IMR-90 (cell line): ENCODE measurements around the gene CMIP. TPM values are rescaled to one million over a fixed set of nuclear protein-coding genes. Genes with fewer than 3 reads are reported as not detected.

Source experiments
- ATAC-seq: fragments of 200-7000 bp; cut with Tn5 transposase; 2 replicates; pipeline ENCODE4 v1.9.1; 2020; ENCODE audit warnings: low read depth, mild to moderate bottlenecking, moderate library complexity
- BruUV-seq: library from RNA; stranded (reverse); fragments of 400-500 nt; replicated peaks from 2 replicates; lab custom pipeline; 2021; lab: Mats Ljungman, UMichigan
- CTCF ChIA-PET: fragments of 300-600 bp; formaldehyde crosslinking; extraction: SDS; loops from one replicate; lab custom pipeline; 2021; ENCODE audit warnings: antibody characterized with exemption; lab: Yijun Ruan, JAX
- POLR2A ChIA-PET: fragments of 300-600 bp; sonication (Branson Sonifier 250); formaldehyde crosslinking; loops from one replicate; lab custom pipeline; 2022; ENCODE audit warnings: antibody characterized with exemption; ENCODE audit not compliant: unreplicated experiment; lab: Charles Lee
- DNase-seq: peaks from one replicate; pipeline ENCODE4 v3.0.0; 2013
- H2AFZ ChIP-seq: replicated peaks from 2 replicates; pipeline ENCODE3; 2013; ENCODE audit warnings: low read length, mild to moderate bottlenecking; ENCODE audit not compliant: poor library complexity
- H2AK5ac ChIP-seq: 2 replicates; pipeline ENCODE4 v1.6.1; 2013; ENCODE audit warnings: low read depth, low read length, inconsistent platforms
- H2AK9ac ChIP-seq: replicated peaks from 2 replicates; pipeline ENCODE3; 2013; ENCODE audit warnings: mild to moderate bottlenecking, low read depth, low read length, moderate library complexity; ENCODE audit not compliant: poor library complexity
- H2BK120ac ChIP-seq: 2 replicates; pipeline ENCODE4 v1.6.1; 2013; ENCODE audit warnings: low read depth, low read length, inconsistent platforms
- H2BK15ac ChIP-seq: 3 replicates; pipeline ENCODE4 v1.6.1; 2013; ENCODE audit warnings: low read depth, low read length, inconsistent platforms
- H2BK20ac ChIP-seq: 2 replicates; pipeline ENCODE4 v1.6.1; 2013; ENCODE audit warnings: low read depth, mild to moderate bottlenecking, inconsistent platforms, low read length, moderate library complexity
- H2BK5ac ChIP-seq: 2 replicates; pipeline ENCODE4 v1.6.1; 2013; ENCODE audit warnings: mild to moderate bottlenecking, low read depth, low read length, inconsistent platforms; ENCODE audit not compliant: poor library complexity, severe bottlenecking
- H3K14ac ChIP-seq: replicated peaks from 2 replicates; pipeline ENCODE4 v1.6.1; 2013; ENCODE audit warnings: low read depth, low read length, inconsistent platforms
- H3K18ac ChIP-seq: 2 replicates; pipeline ENCODE4 v1.6.1; 2013; ENCODE audit warnings: low read depth, low read length, control low read depth
- H3K23ac ChIP-seq: 2 replicates; pipeline ENCODE4 v1.6.1; 2013; ENCODE audit warnings: low read depth, low read length, inconsistent platforms
- H3K27ac ChIP-seq: 2 replicates; pipeline ENCODE4 v1.5.1; 2013; ENCODE audit warnings: mild to moderate bottlenecking, control low read depth, low read length; ENCODE audit not compliant: insufficient read depth
- H3K27me3 ChIP-seq: 2 replicates; pipeline ENCODE4 v1.6.1; 2013; ENCODE audit warnings: low read length; ENCODE audit not compliant: control insufficient read depth, insufficient read depth
- H3K36me3 ChIP-seq: 2 replicates; pipeline ENCODE4 v1.6.1; 2013; ENCODE audit warnings: low read length, mixed read lengths; ENCODE audit not compliant: control insufficient read depth, insufficient read depth
- H3K4ac ChIP-seq: 2 replicates; pipeline ENCODE4 v1.6.1; 2013; ENCODE audit warnings: low read depth, low read length, inconsistent platforms
- H3K4me1 ChIP-seq: 2 replicates; pipeline ENCODE4 v1.6.1; 2013; ENCODE audit warnings: low read length, mixed read lengths; ENCODE audit not compliant: control insufficient read depth, insufficient read depth
- H3K4me2 ChIP-seq: 2 replicates; pipeline ENCODE4 v1.6.1; 2013; ENCODE audit warnings: low read depth, mild to moderate bottlenecking, control low read depth, low read length, moderate library complexity
- H3K4me3 ChIP-seq: 2 replicates; pipeline ENCODE4 v1.5.1; 2013; ENCODE audit warnings: low read depth, mild to moderate bottlenecking, control low read depth, low read length, moderate library complexity; ENCODE audit not compliant: insufficient read depth
- H3K56ac ChIP-seq: 2 replicates; pipeline ENCODE4 v1.6.1; 2013; ENCODE audit warnings: low read length, inconsistent platforms; ENCODE audit not compliant: insufficient read depth; ENCODE audit errors: extremely low read depth
- H3K79me1 ChIP-seq, 2 experiments: 2 replicates each; pipeline ENCODE4 v1.6.1; 2013; ENCODE audit warnings: low read length in 2 of 2, inconsistent platforms in 1 of 2, low read depth in 1 of 2
- H3K9ac ChIP-seq: 2 replicates; pipeline ENCODE4 v1.6.1; 2013; ENCODE audit warnings: low read depth, low read length, control low read depth
- H3K9me1 ChIP-seq: 2 replicates; pipeline ENCODE4 v1.6.1; 2013; ENCODE audit warnings: low read length, inconsistent platforms; ENCODE audit not compliant: insufficient read depth
- H3K9me3 ChIP-seq: 2 replicates; pipeline ENCODE4 v1.6.1; 2013; ENCODE audit warnings: low read length; ENCODE audit not compliant: control insufficient read depth, insufficient read depth
- H4K20me1 ChIP-seq: 2 replicates; pipeline ENCODE4 v1.6.1; 2013; ENCODE audit warnings: low read length, inconsistent platforms; ENCODE audit not compliant: insufficient read depth
- H4K5ac ChIP-seq: 2 replicates; pipeline ENCODE4 v1.6.1; 2013; ENCODE audit warnings: mild to moderate bottlenecking, low read depth, low read length, control low read depth
- H4K8ac ChIP-seq, 2 experiments: 2 replicates each; pipeline ENCODE4 v1.6.1; 2013; ENCODE audit warnings: low read depth in 2 of 2, low read length in 2 of 2, control low read depth in 1 of 2, inconsistent platforms in 1 of 2
- H4K91ac ChIP-seq: 2 replicates; pipeline ENCODE4 v1.6.1; 2013; ENCODE audit warnings: low read depth, low read length, inconsistent platforms; ENCODE audit not compliant: insufficient read depth
- BHLHE40 ChIP-seq: fragments of 150-350 bp; IDR thresholded peaks from 2 replicates; pipeline ENCODE4 v1.6.1; 2016; ENCODE audit warnings: mild to moderate bottlenecking, low read depth, low read length
- CEBPB ChIP-seq: IDR thresholded peaks from 2 replicates; pipeline ENCODE4 v1.6.1; 2012; ENCODE audit warnings: low read depth, low read length, improper control_type of control experiment
- CHD1 ChIP-seq: IDR thresholded peaks from 2 replicates; pipeline ENCODE4 v1.6.1; 2012; ENCODE audit warnings: low read depth, low read length, improper control_type of control experiment
- FOS ChIP-seq: fragments of 150-350 bp; IDR thresholded peaks from 2 replicates; pipeline ENCODE4 v1.6.1; 2016; ENCODE audit warnings: low read depth, low read length
- MAFK ChIP-seq: IDR thresholded peaks from 2 replicates; pipeline ENCODE4 v1.6.1; 2012; ENCODE audit warnings: low read depth, low read length, improper control_type of control experiment
- MAZ ChIP-seq: IDR thresholded peaks from 2 replicates; pipeline ENCODE4 v1.6.1; 2012; ENCODE audit warnings: low read depth, mild to moderate bottlenecking, low read length, improper control_type of control experiment, moderate library complexity, borderline replicate concordance
- MXI1 ChIP-seq: IDR thresholded peaks from 2 replicates; pipeline ENCODE4 v1.6.1; 2012; ENCODE audit warnings: low read depth, mild to moderate bottlenecking, low read length, moderate library complexity, borderline replicate concordance
- NFE2L2 ChIP-seq: fragments of 150-350 bp; IDR thresholded peaks from 2 replicates; pipeline ENCODE4 v1.6.1; 2016; ENCODE audit warnings: low read depth, mild to moderate bottlenecking, low read length
- POLR2A ChIP-seq: IDR thresholded peaks from 2 replicates; pipeline ENCODE4 v1.6.1; 2012; ENCODE audit warnings: mild to moderate bottlenecking, low read depth, low read length
- RAD21 ChIP-seq: IDR thresholded peaks from 2 replicates; pipeline ENCODE4 v1.6.1; 2012; ENCODE audit warnings: low read length, improper control_type of control experiment
- RCOR1 ChIP-seq: IDR thresholded peaks from 2 replicates; pipeline ENCODE4 v1.6.1; 2012; ENCODE audit warnings: mild to moderate bottlenecking, low read length, improper control_type of control experiment; ENCODE audit not compliant: insufficient replicate concordance
- RFX5 ChIP-seq: IDR thresholded peaks from 2 replicates; pipeline ENCODE4 v1.8.0; 2012; ENCODE audit warnings: low read depth, mild to moderate bottlenecking, low read length, moderate library complexity
- SMC3 ChIP-seq: fragments of 150-350 bp; IDR thresholded peaks from 2 replicates; pipeline ENCODE4 v1.6.1; 2016; ENCODE audit warnings: low read depth, mild to moderate bottlenecking, antibody characterized with exemption, low read length, moderate library complexity
- WGBS, 2 experiments: methylation state at CpG; one replicate each; pipeline versions ENCODE4 v1.1.5 to v1.1.7; 2013; ENCODE audit warnings: missing lambda C conversion rate in 2 of 2; ENCODE audit not compliant: insufficient read length in 1 of 2; ENCODE audit errors: extremely low coverage in 2 of 2; 5-methylcytosine and 5-hydroxymethylcytosine counted together
- dilution Hi-C: fragments of 300-500 bp; cut with HindIII; formaldehyde crosslinking; loops from one replicate; pipeline ENCODE4 v1.14.3; 2018; ENCODE audit warnings: low sequenced_read_pairs; ENCODE audit not compliant: unreplicated experiment
- in situ Hi-C: fragments of 300-500 bp; cut with MboI; formaldehyde crosslinking; loops from 3 replicates; pipeline ENCODE4 v1.14.3; 2019; ENCODE audit warnings: low sequenced_read_pairs, inconsistent platforms, mixed read lengths
- intact Hi-C: fragments of 100-400 bp; cut with micrococcal nuclease; formaldehyde crosslinking; loops from 2 replicates; pipeline ENCODE4 v1.10.0; 2022
- polyA plus RNA-seq, 3 experiments: library from polyadenylated mRNA; depleted of rRNA; stranded (reverse); fragments of >200 nt; gene quantifications; 2 replicates each; pipeline ENCODE4 v1.2.3, GENCODE V29; 2012; ENCODE audit warnings: low replicate concordance in 1 of 3
- total RNA-seq: library from RNA; depleted of rRNA; stranded (reverse); fragments of >200 nt; gene quantifications from 2 replicates; pipeline ENCODE4 v1.2.3, GENCODE V29; 2012
- TF ChIP-seq, protein P1 (sequence below): conservative IDR thresholded peaks from 2 replicates; pipeline ENCODE4 v1.5.1; 2012; ENCODE audit warnings: mild to moderate bottlenecking, low read depth, low read length, improper control_type of control experiment
- TF ChIP-seq, protein P2 (sequence below): fragments of 150-350 bp; IDR thresholded peaks from 2 replicates; pipeline ENCODE4 v1.6.1; 2017; ENCODE audit warnings: mild to moderate bottlenecking, antibody characterized with exemption, low read length, low read depth
- TF ChIP-seq, protein P3 (sequence below): fragments of 150-350 bp; IDR thresholded peaks from 2 replicates; pipeline ENCODE4 v1.6.1; 2016; ENCODE audit warnings: low read depth, mild to moderate bottlenecking, low read length, moderate library complexity, borderline replicate concordance

Gene CMIP
- total and polyA plus RNA-seq, 2 of the 4 experiments (the other 2 are of a cell fraction): 3.2 to 11.6 TPM

DNA sequence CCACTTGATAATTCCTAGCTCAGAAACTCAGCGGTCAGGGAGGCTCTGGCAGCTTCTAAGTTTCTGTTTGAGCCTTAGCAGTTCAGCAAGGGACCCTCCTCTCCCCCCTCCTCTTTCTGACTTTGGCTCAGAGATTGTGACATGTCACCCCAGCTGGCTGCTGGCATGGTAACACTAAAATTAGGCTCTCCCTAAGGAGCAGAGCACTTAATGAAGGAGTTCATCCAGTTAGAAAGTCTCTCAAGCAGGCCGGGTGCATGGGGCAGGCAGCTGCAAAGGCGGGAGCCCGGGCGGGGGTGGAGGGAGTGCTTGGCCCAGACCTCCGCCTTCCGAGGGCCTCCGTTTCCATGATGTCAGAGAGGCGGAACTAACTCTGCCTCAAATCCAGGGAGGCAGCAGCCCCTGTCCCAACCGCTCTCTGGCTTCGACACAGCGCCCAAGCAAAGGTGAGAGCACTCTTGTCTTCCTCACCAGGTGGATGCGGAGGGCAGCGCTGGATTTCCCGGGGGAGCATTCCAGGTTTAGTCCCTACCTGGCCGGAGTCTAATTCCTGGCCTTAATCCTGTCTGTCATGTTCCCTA lies 206.5 kb downstream of the CMIP start:
- Histone ChIP-seq H3K27ac (no peak overlapping the region), H3K4me1 (peaks cover 20% of the 10 kb centered on the region), H2AFZ (no peak overlapping the region), H3K4me3 (no peak overlapping the region), H2BK20ac (no peak overlapping the region), H3K23ac (no peak overlapping the region), H3K14ac (no peak overlapping the region), H3K36me3 (peaks cover 9% of the 10 kb centered on the region; the same call in 1 of the 2 replicates), H3K9me1 (peaks cover 10% of the 10 kb centered on the region), H3K9ac (no peak overlapping the region), H3K56ac (no peak overlapping the region), H3K18ac (no peak overlapping the region), H2BK15ac (no peak overlapping the region), H2AK9ac (no peak overlapping the region), H4K91ac (no peak overlapping the region), H4K5ac (no peak overlapping the region), H3K27me3 (no peaks in the 10 kb centered on the region), H4K20me1 (peaks cover 45% of the 10 kb centered on the region), H3K4me2 (no peak overlapping the region), H3K79me1 (peaks cover 22 to 38% of the 10 kb centered on the region in 2 experiments), H4K8ac (no peak overlapping the region), H3K4ac (no peak overlapping the region), H3K9me3 (peaks cover 3% of the 10 kb centered on the region), H2BK5ac (no peak overlapping the region), H2BK120ac (no peak overlapping the region), H2AK5ac (no peak overlapping the region)
- no TSS peak for BruUV-seq
- no peak for DNase-seq
- ChIA-PET POLR2A (no interaction called here), CTCF (no interaction called here)
- in situ Hi-C loops (no loop called here), intact Hi-C loops (no loop called here), dilution Hi-C loops (no loop called here)
- TF ChIP-seq CEBPB (no peak), MAZ (no peak), FOS (no peak), RCOR1 (no peak), CHD1 (no peak), BHLHE40 (no peak), RFX5 (no peak), NFE2L2 (no peak), MXI1 (no peak), RAD21 (no peak), POLR2A (no peak), MAFK (no peak), SMC3 (no peak)
- TF ChIP-seq, protein P1, sequence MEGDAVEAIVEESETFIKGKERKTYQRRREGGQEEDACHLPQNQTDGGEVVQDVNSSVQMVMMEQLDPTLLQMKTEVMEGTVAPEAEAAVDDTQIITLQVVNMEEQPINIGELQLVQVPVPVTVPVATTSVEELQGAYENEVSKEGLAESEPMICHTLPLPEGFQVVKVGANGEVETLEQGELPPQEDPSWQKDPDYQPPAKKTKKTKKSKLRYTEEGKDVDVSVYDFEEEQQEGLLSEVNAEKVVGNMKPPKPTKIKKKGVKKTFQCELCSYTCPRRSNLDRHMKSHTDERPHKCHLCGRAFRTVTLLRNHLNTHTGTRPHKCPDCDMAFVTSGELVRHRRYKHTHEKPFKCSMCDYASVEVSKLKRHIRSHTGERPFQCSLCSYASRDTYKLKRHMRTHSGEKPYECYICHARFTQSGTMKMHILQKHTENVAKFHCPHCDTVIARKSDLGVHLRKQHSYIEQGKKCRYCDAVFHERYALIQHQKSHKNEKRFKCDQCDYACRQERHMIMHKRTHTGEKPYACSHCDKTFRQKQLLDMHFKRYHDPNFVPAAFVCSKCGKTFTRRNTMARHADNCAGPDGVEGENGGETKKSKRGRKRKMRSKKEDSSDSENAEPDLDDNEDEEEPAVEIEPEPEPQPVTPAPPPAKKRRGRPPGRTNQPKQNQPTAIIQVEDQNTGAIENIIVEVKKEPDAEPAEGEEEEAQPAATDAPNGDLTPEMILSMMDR: no peak
- TF ChIP-seq, protein P2, sequence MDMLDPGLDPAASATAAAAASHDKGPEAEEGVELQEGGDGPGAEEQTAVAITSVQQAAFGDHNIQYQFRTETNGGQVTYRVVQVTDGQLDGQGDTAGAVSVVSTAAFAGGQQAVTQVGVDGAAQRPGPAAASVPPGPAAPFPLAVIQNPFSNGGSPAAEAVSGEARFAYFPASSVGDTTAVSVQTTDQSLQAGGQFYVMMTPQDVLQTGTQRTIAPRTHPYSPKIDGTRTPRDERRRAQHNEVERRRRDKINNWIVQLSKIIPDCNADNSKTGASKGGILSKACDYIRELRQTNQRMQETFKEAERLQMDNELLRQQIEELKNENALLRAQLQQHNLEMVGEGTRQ: no peak
- TF ChIP-seq, protein P3, sequence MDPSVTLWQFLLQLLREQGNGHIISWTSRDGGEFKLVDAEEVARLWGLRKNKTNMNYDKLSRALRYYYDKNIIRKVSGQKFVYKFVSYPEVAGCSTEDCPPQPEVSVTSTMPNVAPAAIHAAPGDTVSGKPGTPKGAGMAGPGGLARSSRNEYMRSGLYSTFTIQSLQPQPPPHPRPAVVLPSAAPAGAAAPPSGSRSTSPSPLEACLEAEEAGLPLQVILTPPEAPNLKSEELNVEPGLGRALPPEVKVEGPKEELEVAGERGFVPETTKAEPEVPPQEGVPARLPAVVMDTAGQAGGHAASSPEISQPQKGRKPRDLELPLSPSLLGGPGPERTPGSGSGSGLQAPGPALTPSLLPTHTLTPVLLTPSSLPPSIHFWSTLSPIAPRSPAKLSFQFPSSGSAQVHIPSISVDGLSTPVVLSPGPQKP: no peak
- WGBS, 2 experiments: 69% methylated on average over 13 of the region's 16 CpGs; no CpG with 5 or more reads in 1 of the 2 experiments
- no peak for ATAC-seq
